ENCODE measurements around the gene DBX1. TPM values are rescaled to one million over a fixed set of nuclear protein-coding genes. Genes with fewer than 3 reads are reported as not detected.

DBX1 gene
- total RNA-seq, 1 donor from 2014 or later, result not detected

- peaks cover 31% of the 10 kb centered on the region for H3K36me3 Mint-ChIP-seq (ENCODE audit: low read depth)
- H3K4me1 Mint-ChIP-seq (ENCODE audit: low read depth), result peaks cover 85% of the 10 kb centered on the region
- no peak overlapping the region for H3K4me3 Mint-ChIP-seq (ENCODE audit: unreplicated experiment)
- no peaks in the 10 kb centered on the region for H3K27me3 Mint-ChIP-seq (ENCODE audit: low read depth)
- H3K27ac Mint-ChIP-seq (ENCODE audit: unreplicated experiment), result peak overlapping the region; percentile 98
- no peaks in the 10 kb centered on the region for H3K9me3 Mint-ChIP-seq (ENCODE audit: low read depth)
- no peak for TF ChIP-seq CTCF (IDR thresholded peaks at IDR 0.05)
- no peak for DNase-seq (ENCODE audit: low spot score)
These were observed 47.2 kb downstream of the DBX1 start for GRCh38 chr11:20113149-20113438.

- Mint-ChIP-seq H3K27ac (ENCODE audit: unreplicated experiment) (peak overlapping the region; percentile 98), H3K4me1 (ENCODE audit: low read depth) (peaks cover 89% of the 10 kb centered on the region)
- DNase-seq (ENCODE audit: low spot score), result no peak
These were observed 47.8 kb downstream of the DBX1 start for GRCh38 chr11:20112291-20113148.

GRCh38 chr11:20111871-20112270 lies 48.4 kb downstream of the DBX1 start:
- H3K4me3 Mint-ChIP-seq (ENCODE audit: unreplicated experiment), result peak overlapping the region; percentile 29
- H3K9me3 Mint-ChIP-seq (ENCODE audit: low read depth), result no peaks in the 10 kb centered on the region
- no peak for DNase-seq (ENCODE audit: low spot score)
- H3K36me3 Mint-ChIP-seq (ENCODE audit: low read depth), result peaks cover 31% of the 10 kb centered on the region
- no peak for TF ChIP-seq CTCF (IDR thresholded peaks at IDR 0.05)
- no peaks in the 10 kb centered on the region for H3K27me3 Mint-ChIP-seq (ENCODE audit: low read depth)
- H3K27ac Mint-ChIP-seq (ENCODE audit: unreplicated experiment), result peak overlapping the region; percentile 98
- peaks cover 85% of the 10 kb centered on the region for H3K4me1 Mint-ChIP-seq (ENCODE audit: low read depth)

More at GRCh38 chr11:20112291-20113148, 47.8 kb downstream of the DBX1 start:
- Mint-ChIP-seq H3K36me3 (ENCODE audit: low read depth) (peaks cover 31% of the 10 kb centered on the region), H3K27me3 (ENCODE audit: low read depth) (no peaks in the 10 kb centered on the region), H3K9me3 (ENCODE audit: low read depth) (no peaks in the 10 kb centered on the region), H3K4me3 (ENCODE audit: unreplicated experiment) (no peak overlapping the region)
- no peak for TF ChIP-seq CTCF (IDR thresholded peaks at IDR 0.05)

GRCh38 chr11:20110908-20111669 lies 49.2 kb downstream of the DBX1 start:
- H3K27ac Mint-ChIP-seq (ENCODE audit: unreplicated experiment), result peak overlapping the region; percentile 98
- DNase-seq (ENCODE audit: low spot score), result no peak
- no peaks in the 10 kb centered on the region for H3K9me3 Mint-ChIP-seq (ENCODE audit: low read depth)
- H3K36me3 Mint-ChIP-seq (ENCODE audit: low read depth), result peaks cover 31% of the 10 kb centered on the region
- no peaks in the 10 kb centered on the region for H3K27me3 Mint-ChIP-seq (ENCODE audit: low read depth)
- H3K4me3 Mint-ChIP-seq (ENCODE audit: unreplicated experiment), result peak overlapping the region; percentile 29
- TF ChIP-seq CTCF (IDR thresholded peaks at IDR 0.05), result peak; percentile 99
- peaks cover 77% of the 10 kb centered on the region for H3K4me1 Mint-ChIP-seq (ENCODE audit: low read depth)

GRCh38 chr11:20109731-20110445 lies 50.4 kb downstream of the DBX1 start:
- H3K9me3 Mint-ChIP-seq (ENCODE audit: low read depth), result no peaks in the 10 kb centered on the region
- peak overlapping the region; percentile 98 for H3K27ac Mint-ChIP-seq (ENCODE audit: unreplicated experiment)
- H3K27me3 Mint-ChIP-seq (ENCODE audit: low read depth), result no peaks in the 10 kb centered on the region
- TF ChIP-seq CTCF (IDR thresholded peaks at IDR 0.05), result no peak
- H3K4me3 Mint-ChIP-seq (ENCODE audit: unreplicated experiment), result no peak overlapping the region
- no peak for DNase-seq (ENCODE audit: low spot score)
- peaks cover 35% of the 10 kb centered on the region for H3K36me3 Mint-ChIP-seq (ENCODE audit: low read depth)
- H3K4me1 Mint-ChIP-seq (ENCODE audit: low read depth), result peaks cover 67% of the 10 kb centered on the region

All from chondrocyte (in vitro differentiated cells).